Measurements from ENCODE around the gene DNAAF5.

Gene DNAAF5

GRCh38 chr7:721619-722248 lies 4.8 kb upstream of the DNAAF5 start:
- Histone ChIP-seq H3K27ac (ENCODE audit: low read depth, low read length) (no peak overlapping the region), H3K4me3 (ENCODE audit: low read length) (no peak overlapping the region), H3K36me3 (ENCODE audit: insufficient read depth, low read length) (peaks cover 31% of the 10 kb centered on the region), H3K4me1 (ENCODE audit: insufficient read depth, low read length) (no peaks in the 10 kb centered on the region), H3K27me3 (ENCODE audit: insufficient read depth, low read length) (no peaks in the 10 kb centered on the region), H3K9me3 (ENCODE audit: insufficient read depth, low read depth, low read length) (peaks cover 30% of the 10 kb centered on the region), H3K9ac (ENCODE audit: low read depth, low read length) (no peak overlapping the region)
- WGBS = 92% methylated on average over 5 of the region's 5 CpGs

GRCh38 chr7:723541-723940 lies 3.0 kb upstream of the DNAAF5 start:
- H3K4me3 ChIP-seq (ENCODE audit: low read length) = no peak overlapping the region
- H3K9me3 ChIP-seq (ENCODE audit: insufficient read depth, low read depth, low read length) = peaks cover 30% of the 10 kb centered on the region
- no peaks in the 10 kb centered on the region for H3K27me3 ChIP-seq (ENCODE audit: insufficient read depth, low read length)
- H3K4me1 ChIP-seq (ENCODE audit: insufficient read depth, low read length) = no peaks in the 10 kb centered on the region
- H3K36me3 ChIP-seq (ENCODE audit: insufficient read depth, low read length) = peaks cover 31% of the 10 kb centered on the region
- WGBS = 93% methylated on average over 9 of the region's 9 CpGs
- H3K9ac ChIP-seq (ENCODE audit: low read depth, low read length) = no peak overlapping the region
- no peak overlapping the region for H3K27ac ChIP-seq (ENCODE audit: low read depth, low read length)

GRCh38 chr7:724298-724697 lies 2.2 kb upstream of the DNAAF5 start:
- Histone ChIP-seq H3K9me3 (ENCODE audit: insufficient read depth, low read depth, low read length) (peaks cover 30% of the 10 kb centered on the region), H3K4me1 (ENCODE audit: insufficient read depth, low read length) (no peaks in the 10 kb centered on the region), H3K4me3 (ENCODE audit: low read length) (no peak overlapping the region), H3K27ac (ENCODE audit: low read depth, low read length) (no peak overlapping the region), H3K9ac (ENCODE audit: low read depth, low read length) (no peak overlapping the region), H3K27me3 (ENCODE audit: insufficient read depth, low read length) (no peaks in the 10 kb centered on the region), H3K36me3 (ENCODE audit: insufficient read depth, low read length) (peaks cover 32% of the 10 kb centered on the region)
- 94% methylated on average over 7 of the region's 7 CpGs for WGBS

- no peaks in the 10 kb centered on the region for H3K27me3 ChIP-seq (ENCODE audit: insufficient read depth, low read length)
- peaks cover 29% of the 10 kb centered on the region for H3K9me3 ChIP-seq (ENCODE audit: insufficient read depth, low read depth, low read length)
- H3K4me1 ChIP-seq (ENCODE audit: insufficient read depth, low read length) = no peaks in the 10 kb centered on the region
- no peak overlapping the region for H3K27ac ChIP-seq (ENCODE audit: low read depth, low read length)
- WGBS = 96% methylated on average over 8 of the region's 8 CpGs
- H3K4me3 ChIP-seq (ENCODE audit: low read length) = peak overlapping the region; percentile 86
- peak overlapping the region; percentile 89; the same call in 1 of the 2 replicates for H3K9ac ChIP-seq (ENCODE audit: low read depth, low read length)
- H3K36me3 ChIP-seq (ENCODE audit: insufficient read depth, low read length) = peaks cover 42% of the 10 kb centered on the region
Measured at GRCh38 chr7:725223-726005, 1.1 kb upstream of the DNAAF5 start.

- H3K36me3 ChIP-seq (ENCODE audit: insufficient read depth, low read length) = peaks cover 46% of the 10 kb centered on the region
- peak overlapping the region; percentile 39; the same call in 1 of the 2 replicates for H3K27ac ChIP-seq (ENCODE audit: low read depth, low read length)
- H3K4me3 ChIP-seq (ENCODE audit: low read length) = peak overlapping the region; percentile 86
- peaks cover 22% of the 10 kb centered on the region for H3K9me3 ChIP-seq (ENCODE audit: insufficient read depth, low read depth, low read length)
- under 1% methylated on average over 39 of the region's 39 CpGs for WGBS
- no peaks in the 10 kb centered on the region for H3K27me3 ChIP-seq (ENCODE audit: insufficient read depth, low read length)
- peak overlapping the region; percentile 89 for H3K9ac ChIP-seq (ENCODE audit: low read depth, low read length)
- no peaks in the 10 kb centered on the region for H3K4me1 ChIP-seq (ENCODE audit: insufficient read depth, low read length)
Measured at GRCh38 chr7:726854-727103, 280 bp downstream of the DNAAF5 start.

GRCh38 chr7:727104-727805 lies 756 bp downstream of the DNAAF5 start, which contains the start of gene PRKAR1B:
Gene PRKAR1B (minus strand): TSS chr7:727281. CDS start chr7:711505, 15,776 bp downstream.
- WGBS = under 1% methylated on average over 55 of the region's 66 CpGs
- no peaks in the 10 kb centered on the region for H3K4me1 ChIP-seq (ENCODE audit: insufficient read depth, low read length)
- peak within 1 kb of the TSS; percentile 89 for H3K9ac ChIP-seq (ENCODE audit: low read depth, low read length)
- peak within 1 kb of the TSS; percentile 86 for H3K4me3 ChIP-seq (ENCODE audit: low read length)
- H3K27ac ChIP-seq (ENCODE audit: low read depth, low read length) = peak within 1 kb of the TSS; percentile 59
- H3K9me3 ChIP-seq (ENCODE audit: insufficient read depth, low read depth, low read length) = peaks cover 22% of the 10 kb centered on the region
- H3K36me3 ChIP-seq (ENCODE audit: insufficient read depth, low read length) = peaks cover 50% of the 10 kb centered on the region
- H3K27me3 ChIP-seq (ENCODE audit: insufficient read depth, low read length) = no peaks in the 10 kb centered on the region

GRCh38 chr7:727806-728460 lies 1.4 kb downstream of the DNAAF5 start:
- Histone ChIP-seq H3K9me3 (ENCODE audit: insufficient read depth, low read depth, low read length) (peaks cover 19% of the 10 kb centered on the region), H3K4me3 (ENCODE audit: low read length) (peak overlapping the region; percentile 86), H3K27ac (ENCODE audit: low read depth, low read length) (no peak overlapping the region), H3K9ac (ENCODE audit: low read depth, low read length) (peak overlapping the region; percentile 23; the same call in 1 of the 2 replicates), H3K27me3 (ENCODE audit: insufficient read depth, low read length) (no peaks in the 10 kb centered on the region), H3K36me3 (ENCODE audit: insufficient read depth, low read length) (peaks cover 50% of the 10 kb centered on the region), H3K4me1 (ENCODE audit: insufficient read depth, low read length) (no peaks in the 10 kb centered on the region)
- 21% methylated on average over 21 of the region's 21 CpGs for WGBS

GRCh38 chr7:728602-729001 lies 2.1 kb downstream of the DNAAF5 start:
- H3K9ac ChIP-seq (ENCODE audit: low read depth, low read length) = no peak overlapping the region
- no peaks in the 10 kb centered on the region for H3K27me3 ChIP-seq (ENCODE audit: insufficient read depth, low read length)
- H3K4me1 ChIP-seq (ENCODE audit: insufficient read depth, low read length) = no peaks in the 10 kb centered on the region
- H3K36me3 ChIP-seq (ENCODE audit: insufficient read depth, low read length) = peaks cover 44% of the 10 kb centered on the region
- peaks cover 19% of the 10 kb centered on the region for H3K9me3 ChIP-seq (ENCODE audit: insufficient read depth, low read depth, low read length)
- H3K27ac ChIP-seq (ENCODE audit: low read depth, low read length) = no peak overlapping the region
- 87% methylated on average over 9 of the region's 9 CpGs for WGBS
- H3K4me3 ChIP-seq (ENCODE audit: low read length) = peak overlapping the region; percentile 86

- Histone ChIP-seq H3K4me1 (ENCODE audit: insufficient read depth, low read length) (no peaks in the 10 kb centered on the region), H3K9ac (ENCODE audit: low read depth, low read length) (no peak overlapping the region), H3K4me3 (ENCODE audit: low read length) (no peak overlapping the region), H3K9me3 (ENCODE audit: insufficient read depth, low read depth, low read length) (peaks cover 23% of the 10 kb centered on the region), H3K27ac (ENCODE audit: low read depth, low read length) (no peak overlapping the region), H3K36me3 (ENCODE audit: insufficient read depth, low read length) (peaks cover 48% of the 10 kb centered on the region), H3K27me3 (ENCODE audit: insufficient read depth, low read length) (no peaks in the 10 kb centered on the region)
- 94% methylated on average over 29 of the region's 29 CpGs for WGBS
Measured at GRCh38 chr7:729140-730000, 2.9 kb downstream of the DNAAF5 start.

All from HUES64 (cell line).